GM19035 (cell line): ENCODE data around the gene EPX.

Source experiments
- ATAC-seq: cut with Tn5 transposase; IDR thresholded peaks from one replicate; pipeline ENCODE4 v1.9.1; 2021; ENCODE audit not compliant: unreplicated experiment

The EPX gene

GRCh38 chr17:58224315-58224714 is 31.8 kb downstream of the EPX start:
- no peak for ATAC-seq

- no peak for ATAC-seq
Measured at GRCh38 chr17:58227733-58228132, 35.2 kb downstream of the EPX start.

GRCh38 chr17:58228679-58229078 is 36.2 kb downstream of the EPX start:
- ATAC-seq = no peak

GRCh38 chr17:58229384-58229783 is 36.9 kb downstream of the EPX start:
- ATAC-seq = no peak

GRCh38 chr17:58229881-58230280 is 37.4 kb downstream of the EPX start:
- no peak for ATAC-seq

- no peak for ATAC-seq
Measured at GRCh38 chr17:58231641-58232040, 39.1 kb downstream of the EPX start.

- peak; percentile 64 for ATAC-seq
Measured at GRCh38 chr17:58232707-58233156, 40.2 kb downstream of the EPX start.

GRCh38 chr17:58233543-58233942 is 41.0 kb downstream of the EPX start:
- ATAC-seq = no peak

- ATAC-seq = no peak
Measured at GRCh38 chr17:58234512-58234911, 42.0 kb downstream of the EPX start.

GRCh38 chr17:58235821-58236220 is 43.3 kb downstream of the EPX start:
- no peak for ATAC-seq

- ATAC-seq = no peak
Measured at GRCh38 chr17:58236394-58236793, 43.9 kb downstream of the EPX start.

- ATAC-seq = no peak
Measured at GRCh38 chr17:58238147-58238634, 45.7 kb downstream of the EPX start, which contains the start of gene LPO. LPO (plus strand) TSS chr17:58238584; CDS start chr17:58242980, 4,396 bp downstream.

GRCh38 chr17:58239987-58240386 is 47.5 kb downstream of the EPX start:
- no peak for ATAC-seq

GRCh38 chr17:58242171-58242784 is 49.8 kb downstream of the EPX start:
- ATAC-seq = no peak

GRCh38 chr17:58244963-58245362 is 52.4 kb downstream of the EPX start:
- ATAC-seq = no peak

- no peak for ATAC-seq
Measured at GRCh38 chr17:58245428-58246103, 53.0 kb downstream of the EPX start.

- no peak for ATAC-seq
Measured at GRCh38 chr17:58246104-58246740, 53.7 kb downstream of the EPX start.

GRCh38 chr17:58246781-58247180 is 54.3 kb downstream of the EPX start:
- no peak for ATAC-seq

- ATAC-seq = no peak
Measured at GRCh38 chr17:58247511-58248363, 55.2 kb downstream of the EPX start.

GRCh38 chr17:58248955-58249269 is 56.4 kb downstream of the EPX start:
- no peak for ATAC-seq
